Duodenal mucosa (tissue), 2 donors: ENCODE results near the gene TMEFF2.

Experiments used
- H3K27ac ChIP-seq: one replicate; pipeline ENCODE4 v1.7.0; 2013; ENCODE audit warnings: low read depth, low read length
- H3K27me3 ChIP-seq, 2 donors: one replicate each; pipeline ENCODE4 v1.7.0; 2013; ENCODE audit warnings: low read length in 2 of 2, control low read depth in 1 of 2; ENCODE audit not compliant: insufficient read depth in 2 of 2, control insufficient read depth in 1 of 2
- H3K36me3 ChIP-seq, 2 donors: one replicate each; pipeline ENCODE4 v1.7.0; 2013; ENCODE audit warnings: low read length in 2 of 2, control low read depth in 1 of 2; ENCODE audit not compliant: insufficient read depth in 2 of 2, control insufficient read depth in 1 of 2
- H3K4me1 ChIP-seq, 2 donors: one replicate each; pipeline ENCODE4 v1.7.0; 2013; ENCODE audit warnings: low read length in 2 of 2, control low read depth in 1 of 2; ENCODE audit not compliant: insufficient read depth in 2 of 2, control insufficient read depth in 1 of 2
- H3K4me3 ChIP-seq, 2 donors: one replicate each; pipeline ENCODE4 v1.7.0; 2013; ENCODE audit warnings: low read length in 2 of 2, low read depth in 1 of 2
- H3K9ac ChIP-seq, 2 donors: one replicate each; pipeline ENCODE4 v1.7.0; 2013; ENCODE audit warnings: low read length in 2 of 2, low read depth in 1 of 2
- H3K9me3 ChIP-seq, 2 donors: one replicate each; pipeline ENCODE4 v1.7.0; 2013; ENCODE audit warnings: low read length in 2 of 2, control low read depth in 1 of 2; ENCODE audit not compliant: control insufficient read depth in 1 of 2

Gene TMEFF2

GRCh38 chr2:192184349-192184748 is 10.4 kb downstream of the TMEFF2 start:
- Histone ChIP-seq H3K4me1 (no peaks in the 10 kb centered on the region), H3K4me3 (no peak overlapping the region), H3K9ac (no peak overlapping the region), H3K9me3 (no peaks in the 10 kb centered on the region), H3K27me3 (no peaks in the 10 kb centered on the region), H3K36me3 (no peaks in the 10 kb centered on the region), H3K27ac (no peak overlapping the region)

- Histone ChIP-seq H3K4me3 (no peak overlapping the region), H3K9ac (no peak overlapping the region), H3K27ac (no peak overlapping the region), H3K36me3 (no peaks in the 10 kb centered on the region), H3K4me1 (no peaks in the 10 kb centered on the region), H3K9me3 (no peaks in the 10 kb centered on the region), H3K27me3 (no peaks in the 10 kb centered on the region)
Measured at GRCh38 chr2:192183296-192183695, 11.4 kb downstream of the TMEFF2 start.

- H3K9me3 ChIP-seq = no peaks in the 10 kb centered on the region
- no peaks in the 10 kb centered on the region for H3K4me1 ChIP-seq
- H3K9ac ChIP-seq = no peak overlapping the region
- H3K27ac ChIP-seq = no peak overlapping the region
- H3K36me3 ChIP-seq = no peaks in the 10 kb centered on the region
- no peak overlapping the region for H3K4me3 ChIP-seq
- H3K27me3 ChIP-seq = peaks cover 0 to 2% of the 10 kb centered on the region in 2 donors
Measured at GRCh38 chr2:192166946-192167345, 27.8 kb downstream of the TMEFF2 start.

- Histone ChIP-seq H3K27ac (no peak overlapping the region), H3K27me3 (peaks cover 0 to 2% of the 10 kb centered on the region in 2 donors), H3K4me3 (no peak overlapping the region), H3K4me1 (no peaks in the 10 kb centered on the region), H3K9ac (no peak overlapping the region), H3K9me3 (no peaks in the 10 kb centered on the region), H3K36me3 (no peaks in the 10 kb centered on the region)
Measured at GRCh38 chr2:192165842-192166241, 28.9 kb downstream of the TMEFF2 start.

GRCh38 chr2:192162392-192163042 is 32.2 kb downstream of the TMEFF2 start:
- Histone ChIP-seq H3K9me3 (no peaks in the 10 kb centered on the region), H3K4me3 (no peak overlapping the region), H3K27ac (no peak overlapping the region), H3K4me1 (no peaks in the 10 kb centered on the region), H3K36me3 (no peaks in the 10 kb centered on the region), H3K9ac (no peak overlapping the region), H3K27me3 (peaks cover 0 to 2% of the 10 kb centered on the region in 2 donors)

GRCh38 chr2:192161656-192162290 is 33.0 kb downstream of the TMEFF2 start:
- no peak overlapping the region for H3K9ac ChIP-seq
- H3K4me1 ChIP-seq = no peaks in the 10 kb centered on the region
- H3K36me3 ChIP-seq = no peaks in the 10 kb centered on the region
- H3K4me3 ChIP-seq = no peak overlapping the region
- H3K9me3 ChIP-seq = no peaks in the 10 kb centered on the region
- H3K27ac ChIP-seq = no peak overlapping the region
- H3K27me3 ChIP-seq = peaks cover 0 to 2% of the 10 kb centered on the region in 2 donors

GRCh38 chr2:192159736-192160135 is 35.0 kb downstream of the TMEFF2 start:
- Histone ChIP-seq H3K27me3 (no peaks in the 10 kb centered on the region), H3K4me3 (no peak overlapping the region), H3K4me1 (no peaks in the 10 kb centered on the region), H3K36me3 (no peaks in the 10 kb centered on the region), H3K9ac (no peak overlapping the region), H3K9me3 (no peaks in the 10 kb centered on the region), H3K27ac (no peak overlapping the region)

- H3K9ac ChIP-seq = no peak overlapping the region
- H3K4me1 ChIP-seq = no peaks in the 10 kb centered on the region
- no peaks in the 10 kb centered on the region for H3K9me3 ChIP-seq
- H3K27me3 ChIP-seq = no peaks in the 10 kb centered on the region
- no peak overlapping the region for H3K4me3 ChIP-seq
- no peaks in the 10 kb centered on the region for H3K36me3 ChIP-seq
- no peak overlapping the region for H3K27ac ChIP-seq
Measured at GRCh38 chr2:192159208-192159607, 35.5 kb downstream of the TMEFF2 start.

GRCh38 chr2:192157776-192158175 is 37.0 kb downstream of the TMEFF2 start:
- Histone ChIP-seq H3K9ac (no peak overlapping the region), H3K9me3 (no peaks in the 10 kb centered on the region), H3K4me3 (no peak overlapping the region), H3K27me3 (no peaks in the 10 kb centered on the region), H3K36me3 (no peaks in the 10 kb centered on the region), H3K4me1 (no peaks in the 10 kb centered on the region), H3K27ac (no peak overlapping the region)

GRCh38 chr2:192155511-192156118 is 39.1 kb downstream of the TMEFF2 start:
- no peak overlapping the region for H3K9ac ChIP-seq
- no peaks in the 10 kb centered on the region for H3K27me3 ChIP-seq
- H3K36me3 ChIP-seq = no peaks in the 10 kb centered on the region
- H3K27ac ChIP-seq = no peak overlapping the region
- H3K4me1 ChIP-seq = no peaks in the 10 kb centered on the region
- H3K9me3 ChIP-seq = no peaks in the 10 kb centered on the region
- no peak overlapping the region for H3K4me3 ChIP-seq
